AG08395 (cell line): ENCODE results near the gene PRDX5.
"Not testable (repeated sequence)": the region's sequence is repeated elsewhere in the genome, so short reads cannot be mapped to it uniquely, and the experiment has no call there.

Experiments used
- DNase-seq: peaks from one replicate; pipeline ENCODE4 v3.0.0; 2012; ENCODE audit warnings: mixed read lengths, low spot score

The PRDX5 gene

DNA sequence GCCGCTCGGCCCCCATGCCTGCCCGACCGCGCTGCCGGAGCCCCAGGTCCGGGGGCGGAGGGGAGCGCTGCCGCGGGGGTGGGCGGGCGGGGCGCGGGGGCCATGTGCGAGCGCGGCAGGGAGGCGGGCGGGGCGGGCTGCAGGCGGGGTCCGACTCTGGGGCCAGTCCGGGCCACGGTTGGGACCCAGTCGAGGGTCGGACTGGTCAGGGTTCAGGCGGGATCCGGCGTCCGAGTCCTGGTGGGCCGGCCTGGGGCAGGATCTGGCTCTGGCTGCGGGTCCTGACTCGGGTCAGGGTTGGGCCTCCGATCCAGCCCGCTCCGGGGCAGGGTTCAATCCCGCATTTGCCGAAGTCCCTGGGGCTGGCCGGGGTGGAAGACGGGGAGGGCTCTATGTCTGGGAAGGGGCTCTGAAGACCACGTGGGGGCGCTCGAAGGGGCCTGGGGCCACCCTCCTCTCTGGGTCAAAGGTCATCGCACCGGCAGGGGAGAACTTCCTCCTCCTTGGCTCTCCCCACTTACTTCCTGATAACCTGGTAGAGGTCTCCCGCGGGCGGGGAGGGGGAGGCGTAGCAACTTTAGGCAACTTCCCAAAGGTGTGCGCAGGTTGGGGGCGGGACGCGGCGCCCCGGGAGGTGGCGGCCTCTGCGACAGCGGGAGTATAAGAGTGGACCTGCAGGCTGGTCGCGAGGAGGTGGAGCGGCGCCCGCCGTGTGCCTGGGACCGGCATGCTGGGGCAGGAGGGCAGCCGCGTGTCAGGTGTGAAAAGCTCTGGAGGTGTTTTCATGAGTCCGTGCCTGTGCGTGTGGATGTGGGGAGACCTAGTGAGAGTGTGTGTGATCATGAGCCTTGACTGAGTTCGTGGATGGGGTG is 12.0 kb upstream of the PRDX5 start:
- no peak for DNase-seq

DNA sequence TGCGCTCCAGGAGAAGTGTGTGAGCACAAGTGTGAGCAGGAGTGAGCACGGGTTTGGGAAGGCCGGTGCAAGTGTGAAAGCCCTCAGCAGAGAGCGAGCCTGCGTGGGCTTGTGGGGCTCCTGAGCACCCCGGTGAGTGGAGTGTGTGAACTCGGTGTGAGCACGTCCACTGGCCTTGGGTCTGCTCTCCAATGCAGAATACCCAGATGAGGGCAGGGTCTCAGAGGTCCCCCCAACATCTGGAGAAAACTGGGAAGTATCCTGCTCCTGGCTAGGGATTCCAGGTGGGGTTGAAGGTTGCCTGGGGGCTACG is 11.4 kb upstream of the PRDX5 start:
- DNase-seq = no peak

DNA sequence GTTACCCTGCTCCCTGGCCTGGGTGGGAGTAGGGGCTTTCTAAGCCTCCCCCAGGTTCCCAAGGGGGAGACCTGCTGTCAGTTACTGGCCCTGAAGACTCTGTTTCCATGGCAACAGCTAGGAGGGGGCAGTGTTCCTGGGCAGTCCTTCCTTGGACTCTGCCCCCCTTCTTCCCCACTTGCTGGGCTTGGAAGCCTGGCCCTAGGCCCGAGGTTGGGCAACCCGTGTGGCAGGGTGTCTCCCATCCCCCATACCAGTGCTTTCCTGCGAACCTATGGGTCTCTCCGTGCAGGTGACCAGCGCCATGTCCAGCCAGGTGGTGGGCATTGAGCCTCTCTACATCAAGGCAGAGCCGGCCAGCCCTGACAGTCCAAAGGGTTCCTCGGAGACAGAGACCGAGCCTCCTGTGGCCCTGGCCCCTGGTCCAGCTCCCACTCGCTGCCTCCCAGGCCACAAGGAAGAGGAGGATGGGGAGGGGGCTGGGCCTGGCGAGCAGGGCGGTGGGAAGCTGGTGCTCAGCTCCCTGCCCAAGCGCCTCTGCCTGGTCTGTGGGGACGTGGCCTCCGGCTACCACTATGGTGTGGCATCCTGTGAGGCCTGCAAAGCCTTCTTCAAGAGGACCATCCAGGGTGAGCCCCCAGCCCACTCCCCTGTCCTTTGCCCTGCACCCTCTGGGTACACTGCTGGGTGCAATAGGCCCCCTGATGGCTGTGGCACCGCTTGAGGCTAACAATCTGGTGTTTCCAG is 10.9 kb upstream of the PRDX5 start:
- no peak for DNase-seq

DNA sequence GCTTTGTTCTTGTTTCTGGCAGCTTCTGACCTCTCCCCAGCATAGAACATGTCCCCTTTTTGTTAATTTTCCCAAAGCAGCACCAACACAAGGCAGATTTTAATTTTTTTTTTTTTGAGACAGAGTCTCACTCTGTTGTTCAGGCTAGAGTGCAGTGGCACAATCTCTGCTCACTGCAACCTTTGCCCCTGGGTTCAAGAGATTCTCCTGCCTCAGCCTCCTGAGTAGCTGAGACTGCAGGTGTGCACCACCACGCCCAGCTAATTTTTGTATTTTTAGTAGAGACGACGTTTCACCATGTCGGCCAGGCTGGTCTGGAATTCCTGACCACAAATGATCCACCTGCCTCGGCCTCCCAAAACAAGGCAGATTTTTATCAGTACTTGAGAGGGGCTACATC is 10.1 kb upstream of the PRDX5 start:
- not testable (repeated sequence) for DNase-seq

DNA sequence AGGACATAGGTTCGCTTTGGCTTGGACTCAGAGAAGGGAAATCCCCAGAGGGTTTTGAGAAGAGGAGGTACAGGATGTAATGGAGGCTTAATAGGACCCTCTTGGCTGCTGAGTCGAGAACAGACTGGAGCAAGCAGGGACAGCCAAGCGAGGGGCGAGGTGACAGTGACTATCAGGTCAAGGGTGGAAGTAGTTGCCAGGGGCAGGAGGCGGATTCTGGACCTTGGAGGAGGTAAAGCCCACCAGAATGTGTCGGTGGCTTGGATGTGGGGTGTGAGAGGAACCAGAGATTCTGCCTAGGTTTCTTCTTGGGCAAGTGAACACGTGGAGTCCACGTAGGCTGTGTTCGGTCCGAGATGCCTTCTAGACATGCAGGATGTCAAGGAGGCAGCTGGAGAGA is 5.0 kb upstream of the PRDX5 start:
- DNase-seq = no peak

DNA sequence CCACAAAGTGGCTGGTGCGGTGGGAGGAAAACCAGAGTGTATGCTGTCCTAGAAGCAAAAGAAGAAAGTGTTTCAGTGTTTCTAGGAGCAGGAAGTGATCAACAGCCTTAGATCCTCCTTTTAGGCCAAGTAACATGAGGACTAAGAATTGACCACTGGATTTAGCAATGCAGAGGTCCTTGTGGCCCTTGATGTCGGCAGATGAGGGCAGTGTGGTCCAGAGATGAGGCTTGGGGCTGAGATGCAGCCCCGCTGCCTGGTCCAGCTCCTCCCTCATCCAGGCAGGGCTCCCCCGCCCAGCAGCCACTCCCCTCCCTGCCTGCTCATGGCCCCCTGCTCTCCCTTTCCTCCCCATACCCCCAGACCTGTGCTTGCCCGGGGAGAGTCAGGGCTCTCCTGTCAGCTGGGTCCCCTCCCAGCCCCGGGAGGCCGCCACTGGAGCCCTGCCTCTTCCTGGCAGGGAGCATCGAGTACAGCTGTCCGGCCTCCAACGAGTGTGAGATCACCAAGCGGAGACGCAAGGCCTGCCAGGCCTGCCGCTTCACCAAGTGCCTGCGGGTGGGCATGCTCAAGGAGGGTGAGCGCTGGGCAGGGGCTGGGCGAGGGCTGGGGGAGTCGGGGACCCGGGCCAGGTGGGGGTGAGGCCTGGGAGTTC is 4.3 kb upstream of the PRDX5 start:
- DNase-seq = no peak

DNA sequence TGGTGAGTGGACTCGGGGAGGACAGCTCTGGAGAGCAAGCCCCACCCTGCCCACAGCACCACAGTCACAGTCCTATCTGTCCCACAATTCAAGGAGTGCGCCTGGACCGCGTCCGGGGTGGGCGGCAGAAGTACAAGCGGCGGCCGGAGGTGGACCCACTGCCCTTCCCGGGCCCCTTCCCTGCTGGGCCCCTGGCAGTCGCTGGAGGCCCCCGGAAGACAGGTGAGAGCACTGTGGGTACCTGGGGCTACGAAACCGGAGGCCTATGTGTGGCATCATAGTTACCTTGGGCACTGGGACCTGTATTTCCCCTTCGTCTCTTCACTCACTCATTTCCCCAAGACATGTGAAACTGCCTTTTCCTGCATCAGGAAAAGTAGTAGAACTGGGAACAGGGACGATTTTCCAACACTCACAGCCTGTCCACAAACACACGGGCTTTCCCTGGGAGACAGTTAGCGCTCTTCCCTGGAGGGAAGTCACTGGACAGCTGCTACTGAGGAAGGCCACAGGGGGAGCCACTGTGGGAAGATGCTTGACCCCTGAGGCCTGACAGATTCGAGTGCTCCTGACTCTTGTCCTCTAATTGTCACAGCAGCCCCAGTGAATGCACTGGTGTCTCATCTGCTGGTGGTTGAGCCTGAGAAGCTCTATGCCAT is 3.6 kb upstream of the PRDX5 start:
- DNase-seq = no peak

DNA sequence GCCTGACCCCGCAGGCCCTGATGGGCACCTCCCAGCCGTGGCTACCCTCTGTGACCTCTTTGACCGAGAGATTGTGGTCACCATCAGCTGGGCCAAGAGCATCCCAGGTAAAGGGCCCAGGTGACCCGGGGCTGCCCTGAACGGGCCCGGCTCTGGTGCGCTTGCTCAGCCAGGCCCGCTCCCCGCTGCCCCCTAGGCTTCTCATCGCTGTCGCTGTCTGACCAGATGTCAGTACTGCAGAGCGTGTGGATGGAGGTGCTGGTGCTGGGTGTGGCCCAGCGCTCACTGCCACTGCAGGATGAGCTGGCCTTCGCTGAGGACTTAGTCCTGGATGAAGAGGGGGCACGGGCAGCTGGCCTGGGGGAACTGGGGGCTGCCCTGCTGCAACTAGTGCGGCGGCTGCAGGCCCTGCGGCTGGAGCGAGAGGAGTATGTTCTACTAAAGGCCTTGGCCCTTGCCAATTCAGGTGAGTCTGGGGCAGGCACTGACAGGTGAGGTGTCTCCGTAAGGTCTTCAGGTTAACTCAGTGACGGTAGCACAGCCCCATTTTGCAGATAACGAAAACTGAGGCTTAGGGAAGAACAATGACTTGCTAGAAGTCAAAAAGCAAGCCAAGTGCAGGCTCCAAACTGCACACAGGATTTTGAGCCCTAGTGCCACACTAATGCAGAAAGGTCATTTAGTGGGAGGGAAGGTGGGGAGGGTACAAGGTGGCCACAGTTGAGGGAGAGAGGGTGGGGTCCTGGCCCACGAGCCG is 2.9 kb upstream of the PRDX5 start:
- DNase-seq = no peak

DNA sequence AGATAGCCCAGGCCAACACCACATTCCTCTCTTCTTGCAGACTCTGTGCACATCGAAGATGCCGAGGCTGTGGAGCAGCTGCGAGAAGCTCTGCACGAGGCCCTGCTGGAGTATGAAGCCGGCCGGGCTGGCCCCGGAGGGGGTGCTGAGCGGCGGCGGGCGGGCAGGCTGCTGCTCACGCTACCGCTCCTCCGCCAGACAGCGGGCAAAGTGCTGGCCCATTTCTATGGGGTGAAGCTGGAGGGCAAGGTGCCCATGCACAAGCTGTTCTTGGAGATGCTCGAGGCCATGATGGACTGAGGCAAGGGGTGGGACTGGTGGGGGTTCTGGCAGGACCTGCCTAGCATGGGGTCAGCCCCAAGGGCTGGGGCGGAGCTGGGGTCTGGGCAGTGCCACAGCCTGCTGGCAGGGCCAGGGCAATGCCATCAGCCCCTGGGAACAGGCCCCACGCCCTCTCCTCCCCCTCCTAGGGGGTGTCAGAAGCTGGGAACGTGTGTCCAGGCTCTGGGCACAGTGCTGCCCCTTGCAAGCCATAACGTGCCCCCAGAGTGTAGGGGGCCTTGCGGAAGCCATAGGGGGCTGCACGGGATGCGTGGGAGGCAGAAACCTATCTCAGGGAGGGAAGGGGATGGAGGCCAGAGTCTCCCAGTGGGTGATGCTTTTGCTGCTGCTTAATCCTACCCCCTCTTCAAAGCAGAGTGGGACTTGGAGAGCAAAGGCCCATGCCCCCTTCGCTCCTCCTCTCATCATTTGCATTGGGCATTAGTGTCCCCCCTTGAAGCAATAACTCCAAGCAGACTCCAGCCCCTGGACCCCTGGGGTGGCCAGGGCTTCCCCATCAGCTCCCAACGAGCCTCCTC is 2.0 kb upstream of the PRDX5 start:
- not testable (repeated sequence) for DNase-seq

DNA sequence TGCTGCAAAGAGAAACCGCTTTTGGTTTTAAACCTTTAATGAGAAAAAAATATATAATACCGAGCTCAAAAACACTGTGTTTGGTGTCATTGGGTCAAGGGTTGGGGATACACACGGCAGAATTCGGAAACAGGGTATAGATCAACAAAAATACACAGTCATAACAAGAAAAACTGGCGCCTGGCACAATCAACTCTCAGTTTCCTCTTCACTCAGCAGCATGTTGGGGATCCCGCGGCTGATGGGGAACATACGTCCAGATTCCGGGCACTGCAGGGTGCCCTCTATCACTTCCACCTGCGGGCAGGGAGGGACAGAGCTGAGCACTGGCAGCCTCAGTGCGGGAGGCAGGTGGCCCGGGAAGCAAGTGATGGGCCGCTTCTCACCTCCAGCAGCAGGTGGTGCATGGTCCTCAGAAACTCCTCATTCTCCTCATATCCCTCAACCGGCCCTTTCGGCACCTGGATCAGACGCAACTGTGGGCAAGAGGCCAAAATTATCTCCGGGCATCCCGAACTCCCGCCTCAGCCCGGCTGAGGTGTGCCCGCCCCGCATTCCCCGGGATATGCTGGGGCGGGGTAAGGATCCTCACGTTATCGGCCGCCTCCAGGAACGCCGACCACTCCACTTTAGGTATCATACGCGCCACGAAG is 1.1 kb upstream of the PRDX5 start:
- DNase-seq = no peak

DNA sequence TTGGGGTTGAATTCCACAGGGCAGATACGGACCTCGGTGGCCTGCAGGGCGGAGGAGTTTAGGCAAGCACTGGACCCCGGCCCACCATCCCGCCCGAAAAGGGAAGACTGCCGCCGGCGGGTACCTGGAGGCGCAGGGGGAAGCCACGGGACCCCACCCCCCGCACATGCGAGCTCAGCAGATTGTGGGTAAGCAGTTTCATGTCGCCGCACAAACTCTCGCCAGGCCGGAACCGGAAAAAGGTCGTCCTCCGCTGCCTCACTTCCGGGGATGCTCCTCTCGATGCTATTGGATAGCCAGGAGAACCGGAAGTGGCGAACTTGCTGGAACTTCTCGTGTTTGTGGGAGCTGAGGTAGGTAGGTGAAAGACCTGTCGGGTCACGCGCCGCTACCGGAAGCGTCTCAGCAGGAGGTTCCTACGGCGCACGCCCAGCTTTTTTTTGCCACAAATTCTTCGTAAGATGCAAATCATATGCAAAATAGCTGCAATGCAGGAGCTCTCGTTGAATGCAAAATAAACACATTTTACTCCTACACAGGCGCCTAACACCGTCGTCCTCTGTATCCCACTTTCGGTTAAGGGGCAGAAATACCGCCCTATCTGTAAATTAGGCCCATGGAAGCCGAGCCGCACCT is 478 bp upstream of the PRDX5 start, which contains the start of gene TRMT112:
Gene TRMT112 (minus strand): TSS at position 235 of the 636 bp plus-strand sequence. CDS start 33 bp downstream, at position 202.
- DNase-seq = peak; percentile 90

DNA sequence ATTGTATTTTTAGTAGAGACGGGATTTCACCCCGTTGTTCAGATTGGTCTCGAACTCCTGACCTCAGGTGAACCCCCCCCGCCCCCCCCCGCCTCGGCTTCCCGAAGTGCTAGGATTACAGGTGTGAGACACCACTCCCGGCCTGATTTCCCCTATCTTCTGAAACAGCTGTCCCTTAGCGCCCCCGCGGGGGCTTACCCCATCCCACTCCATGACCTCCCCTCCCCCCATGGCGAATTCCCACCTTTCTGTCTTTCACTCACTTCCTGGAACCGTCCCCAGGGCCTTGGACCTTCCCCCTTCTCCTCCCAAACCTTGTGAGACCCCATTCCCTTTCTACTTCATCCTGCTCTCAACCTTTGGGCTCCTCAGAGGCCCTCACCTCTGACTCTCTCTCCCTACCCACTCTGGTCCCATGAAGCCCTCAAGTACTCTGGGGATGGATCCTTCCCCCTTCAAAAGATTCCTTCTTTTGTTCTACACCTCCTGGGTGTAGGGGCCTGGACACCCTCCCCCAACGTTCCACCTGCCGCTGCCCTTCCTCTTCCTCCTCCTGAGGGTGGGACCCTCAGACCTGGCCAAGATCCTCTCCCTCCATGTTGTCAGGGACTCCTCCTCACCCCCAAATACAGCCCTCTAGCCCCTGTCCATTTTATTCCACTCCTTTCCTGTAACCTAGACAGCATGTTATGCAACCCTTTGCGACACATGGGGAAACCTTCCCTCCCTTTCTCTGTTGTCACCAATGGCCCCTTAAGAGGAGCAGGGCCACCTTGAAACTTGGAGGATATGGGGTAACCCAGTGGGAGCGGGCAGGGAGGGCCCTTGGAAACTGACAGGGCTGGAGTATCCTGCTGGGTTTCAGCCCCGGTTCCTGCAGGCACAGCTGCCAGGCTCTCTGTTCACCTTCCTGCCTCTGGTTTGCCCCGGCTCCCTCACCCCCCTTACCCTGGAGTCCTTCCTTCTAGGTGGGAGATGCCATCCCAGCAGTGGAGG is 1.1 kb downstream of the PRDX5 start:
- DNase-seq = no peak

DNA sequence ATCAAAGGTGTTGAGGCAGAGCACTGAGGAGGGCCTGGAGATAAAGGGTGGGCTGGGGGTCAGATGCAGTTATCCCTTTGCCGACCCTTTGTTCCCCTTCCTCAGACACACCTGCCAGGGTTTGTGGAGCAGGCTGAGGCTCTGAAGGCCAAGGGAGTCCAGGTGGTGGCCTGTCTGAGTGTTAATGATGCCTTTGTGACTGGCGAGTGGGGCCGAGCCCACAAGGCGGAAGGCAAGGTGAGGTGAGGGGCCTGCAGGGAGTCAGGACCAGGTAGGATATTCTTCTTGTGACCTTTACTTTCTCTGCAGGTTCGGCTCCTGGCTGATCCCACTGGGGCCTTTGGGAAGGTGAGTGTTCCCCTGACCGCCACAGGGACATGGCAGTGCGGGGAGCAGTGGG is 2.6 kb downstream of the PRDX5 start:
- no peak for DNase-seq

DNA sequence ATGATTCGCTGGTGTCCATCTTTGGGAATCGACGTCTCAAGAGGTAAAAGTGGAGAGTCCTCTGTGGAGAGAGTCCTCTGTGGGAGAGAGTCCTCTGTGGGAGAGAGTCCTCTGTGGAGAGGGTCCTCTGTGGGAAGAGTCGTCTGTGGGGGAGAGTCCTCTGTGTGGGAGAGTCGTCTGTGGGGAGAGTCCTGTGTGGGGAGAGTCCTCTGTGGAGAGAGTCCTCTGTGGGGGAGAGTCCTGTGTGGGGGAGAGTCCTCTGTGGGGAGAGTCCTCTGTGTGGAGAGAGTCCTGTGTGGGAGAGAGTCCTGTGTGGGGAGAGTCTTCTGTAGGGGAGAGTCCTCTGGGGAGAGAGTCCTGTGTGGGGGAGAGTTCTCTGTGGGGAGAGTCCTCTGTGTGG is 3.1 kb downstream of the PRDX5 start:
- no peak for DNase-seq

DNA sequence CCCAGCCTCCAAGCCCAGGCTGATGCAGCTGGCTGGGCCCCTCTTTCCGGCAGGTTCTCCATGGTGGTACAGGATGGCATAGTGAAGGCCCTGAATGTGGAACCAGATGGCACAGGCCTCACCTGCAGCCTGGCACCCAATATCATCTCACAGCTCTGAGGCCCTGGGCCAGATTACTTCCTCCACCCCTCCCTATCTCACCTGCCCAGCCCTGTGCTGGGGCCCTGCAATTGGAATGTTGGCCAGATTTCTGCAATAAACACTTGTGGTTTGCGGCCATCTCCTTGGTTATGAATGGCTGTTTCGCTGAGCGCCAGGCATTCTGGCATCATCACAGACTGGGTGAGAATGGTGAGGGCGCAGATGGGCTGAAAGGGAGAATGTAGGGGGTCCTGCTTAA is 3.6 kb downstream of the PRDX5 start:
- DNase-seq = no peak

DNA sequence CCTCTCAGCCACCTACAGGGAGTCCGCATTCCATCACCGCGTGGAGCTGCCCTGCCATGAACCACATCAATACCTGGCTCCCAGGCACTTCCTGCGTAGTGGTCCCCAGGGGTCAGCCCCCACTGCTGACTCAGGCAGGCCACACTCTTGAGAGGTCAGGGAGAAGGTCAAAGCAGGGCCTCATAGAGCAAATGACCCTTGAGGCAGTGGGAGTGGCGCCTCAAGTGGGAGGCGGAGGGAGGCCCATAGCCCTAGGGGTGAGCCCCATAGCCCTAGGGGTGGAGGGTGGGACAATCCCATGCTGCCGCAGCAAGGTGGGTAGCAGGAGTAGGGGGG is 5.0 kb downstream of the PRDX5 start:
- DNase-seq = no peak

DNA sequence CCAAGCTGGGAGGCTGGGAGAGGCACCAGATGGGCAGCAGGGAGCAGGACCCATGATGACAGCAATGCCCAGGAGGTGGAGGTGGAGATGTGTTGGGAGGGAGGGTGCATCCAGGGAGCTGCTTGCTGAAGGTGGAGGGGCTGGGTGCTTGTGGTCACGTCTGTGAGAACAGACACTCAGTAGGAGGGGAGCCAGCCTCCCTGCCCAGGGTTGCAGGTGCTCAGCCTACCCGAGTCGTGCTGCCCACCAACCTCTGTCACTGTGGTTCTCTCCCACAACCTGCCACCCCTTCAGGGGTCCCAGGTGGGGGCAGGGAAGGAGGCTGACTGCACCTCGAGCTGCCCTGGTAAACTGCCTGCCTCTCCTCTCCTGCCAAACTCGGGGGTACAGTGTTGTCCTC is 5.5 kb downstream of the PRDX5 start:
- no peak for DNase-seq

DNA sequence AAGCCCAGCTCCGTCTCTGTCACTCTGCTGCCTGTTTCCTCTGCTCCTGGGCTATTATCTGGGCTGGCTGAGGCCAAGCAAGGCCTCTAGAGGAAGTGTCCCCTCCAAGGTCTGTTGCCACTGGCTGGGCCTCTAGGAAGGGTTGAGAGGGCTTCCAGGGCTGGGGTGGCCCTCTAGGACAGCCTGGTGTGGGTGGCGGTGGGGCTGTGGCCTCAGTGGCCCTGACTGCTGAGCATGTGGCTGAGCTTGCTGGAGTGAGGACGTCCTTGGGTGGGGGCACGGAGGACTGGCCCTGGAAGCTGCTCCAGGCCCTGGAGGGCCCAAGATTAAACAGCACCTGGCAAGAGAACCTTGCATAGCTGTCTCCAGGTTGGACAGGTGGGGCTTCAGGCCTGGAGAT is 6.1 kb downstream of the PRDX5 start:
- DNase-seq = not testable (repeated sequence)
